HepG2 (cell line): ENCODE measurements around the gene SMIM30. TPM values are rescaled to one million over a fixed set of nuclear protein-coding genes. Genes with fewer than 3 reads are reported as not detected.

Experiments
- ATF6 ChIP-seq: sonication (generic); formaldehyde crosslinking; conservative IDR thresholded peaks from 2 replicates; pipeline ENCODE4 v1.4.0; 2020; ENCODE audit warnings: missing genetic modification reagents
- DRAP1 ChIP-seq: IDR thresholded peaks from 2 replicates; pipeline ENCODE4 v1.6.1; 2016; ENCODE audit warnings: missing genetic modification reagents, missing compliant biosample characterization
- E2F2 ChIP-seq: sonication (generic); formaldehyde crosslinking; IDR thresholded peaks from 2 replicates; pipeline ENCODE4 v1.4.0; 2020; ENCODE audit warnings: missing genetic modification reagents, borderline replicate concordance
- KDM3A ChIP-seq: IDR thresholded peaks from 2 replicates; pipeline ENCODE4 v1.6.1; 2018; ENCODE audit warnings: low read depth, missing compliant biosample characterization
- KDM6A ChIP-seq: IDR thresholded peaks from 2 replicates; pipeline ENCODE4 v1.6.1; 2016; ENCODE audit warnings: low read depth
- NFIC ChIP-seq: IDR thresholded peaks from 2 replicates; pipeline ENCODE4 v1.6.1; 2012; ENCODE audit warnings: mild to moderate bottlenecking, low read length, inconsistent platforms
- RFXANK ChIP-seq: IDR thresholded peaks from 2 replicates; pipeline ENCODE4 v1.6.1; 2016
- RNF219 ChIP-seq: sonication (generic); formaldehyde crosslinking; IDR thresholded peaks from 2 replicates; pipeline ENCODE4 v1.5.0; 2020; ENCODE audit warnings: mild to moderate bottlenecking, missing genetic modification reagents
- RXRB ChIP-seq: IDR thresholded peaks from 2 replicates; pipeline ENCODE4 v1.6.1; 2016; ENCODE audit warnings: borderline replicate concordance, missing genetic modification reagents, missing compliant biosample characterization
- SNAPC5 ChIP-seq: sonication (generic); formaldehyde crosslinking; IDR thresholded peaks from 2 replicates; pipeline ENCODE4 v1.8.1; 2023; ENCODE audit warnings: mild to moderate bottlenecking, missing genetic modification reagents, borderline replicate concordance
- TCF7 ChIP-seq: sonication (generic); IDR thresholded peaks from 2 replicates; pipeline ENCODE4 v1.6.1; 2016; ENCODE audit warnings: antibody characterized with exemption, low read depth
- TCF7L2 ChIP-seq: IDR thresholded peaks from 2 replicates; pipeline ENCODE4 v1.6.1; 2011; ENCODE audit warnings: mild to moderate bottlenecking, low read depth, low read length, moderate library complexity
- ZKSCAN1 ChIP-seq: fragments of 150-350 bp; IDR thresholded peaks from 2 replicates; pipeline ENCODE4 v1.6.1; 2014; ENCODE audit warnings: low read length
- ZNF232 ChIP-seq: sonication (generic); formaldehyde crosslinking; IDR thresholded peaks from 2 replicates; pipeline ENCODE4 v1.4.0; 2020; ENCODE audit warnings: missing genetic modification reagents, borderline replicate concordance
- ZNF251 ChIP-seq: sonication (generic); formaldehyde crosslinking; IDR thresholded peaks from 2 replicates; pipeline ENCODE4 v1.9.0; 2021; ENCODE audit warnings: mild to moderate bottlenecking, missing genetic modification reagents
- ZNF383 ChIP-seq: sonication (generic); formaldehyde crosslinking; IDR thresholded peaks from 2 replicates; pipeline ENCODE4 v1.4.0; 2020; ENCODE audit warnings: missing genetic modification reagents, mild to moderate bottlenecking, borderline replicate concordance
- ZNF562 ChIP-seq: sonication (generic); formaldehyde crosslinking; IDR thresholded peaks from 2 replicates; pipeline ENCODE4 v1.8.0; 2022; ENCODE audit warnings: missing genetic modification reagents, borderline replicate concordance
- ZNF607 ChIP-seq: sonication (generic); formaldehyde crosslinking; IDR thresholded peaks from 2 replicates; pipeline ENCODE4 v1.5.1; 2020; ENCODE audit warnings: missing genetic modification reagents, mild to moderate bottlenecking, borderline replicate concordance
- ZNF720 ChIP-seq: sonication (generic); formaldehyde crosslinking; IDR thresholded peaks from 2 replicates; pipeline ENCODE4 v1.4.0; 2020; ENCODE audit warnings: missing genetic modification reagents
- polyA plus RNA-seq, 8 experiments: library from polyadenylated mRNA; depleted of rRNA in 3 of 8; stranded (reverse) in 7 of 8; unstranded in 1 of 8; fragments of >200 nt; fragmentation: Illumina TruSeq in 4 of 8; extraction: Trizol in 4 of 8; gene quantifications; 2 replicates each; pipeline versions ENCODE4 v1.2.1 to v1.2.3, GENCODE V29; 2011 to 2016; ENCODE audit warnings: low read depth in 4 of 8, missing spikeins in 1 of 8, mixed read lengths in 1 of 8; ENCODE audit not compliant: insufficient read depth in 1 of 8
- total RNA-seq, 5 experiments: library from RNA; depleted of rRNA; stranded (reverse); fragments of >200 nt; fragmentation: Illumina TruSeq; extraction: Trizol; gene quantifications; 2 replicates each; pipeline ENCODE4 v1.2.3, GENCODE V29; 2016; ENCODE audit warnings: low read depth in 1 of 5
- TF ChIP-seq, protein P1 (sequence below), 2 experiments: IDR thresholded peaks; 2 replicates each; pipeline ENCODE4 v1.6.1; 2011 to 2012; ENCODE audit warnings: low read length in 2 of 2, borderline replicate concordance in 1 of 2, low read depth in 1 of 2, mild to moderate bottlenecking in 1 of 2, moderate library complexity in 1 of 2

SMIM30 gene
- total and polyA plus RNA-seq, 2 of the 13 experiments (the other 11 are each of a cell fraction or from before 2014, with no cell fraction given): 23.5 to 25.2 TPM

- TF ChIP-seq, protein P1, sequence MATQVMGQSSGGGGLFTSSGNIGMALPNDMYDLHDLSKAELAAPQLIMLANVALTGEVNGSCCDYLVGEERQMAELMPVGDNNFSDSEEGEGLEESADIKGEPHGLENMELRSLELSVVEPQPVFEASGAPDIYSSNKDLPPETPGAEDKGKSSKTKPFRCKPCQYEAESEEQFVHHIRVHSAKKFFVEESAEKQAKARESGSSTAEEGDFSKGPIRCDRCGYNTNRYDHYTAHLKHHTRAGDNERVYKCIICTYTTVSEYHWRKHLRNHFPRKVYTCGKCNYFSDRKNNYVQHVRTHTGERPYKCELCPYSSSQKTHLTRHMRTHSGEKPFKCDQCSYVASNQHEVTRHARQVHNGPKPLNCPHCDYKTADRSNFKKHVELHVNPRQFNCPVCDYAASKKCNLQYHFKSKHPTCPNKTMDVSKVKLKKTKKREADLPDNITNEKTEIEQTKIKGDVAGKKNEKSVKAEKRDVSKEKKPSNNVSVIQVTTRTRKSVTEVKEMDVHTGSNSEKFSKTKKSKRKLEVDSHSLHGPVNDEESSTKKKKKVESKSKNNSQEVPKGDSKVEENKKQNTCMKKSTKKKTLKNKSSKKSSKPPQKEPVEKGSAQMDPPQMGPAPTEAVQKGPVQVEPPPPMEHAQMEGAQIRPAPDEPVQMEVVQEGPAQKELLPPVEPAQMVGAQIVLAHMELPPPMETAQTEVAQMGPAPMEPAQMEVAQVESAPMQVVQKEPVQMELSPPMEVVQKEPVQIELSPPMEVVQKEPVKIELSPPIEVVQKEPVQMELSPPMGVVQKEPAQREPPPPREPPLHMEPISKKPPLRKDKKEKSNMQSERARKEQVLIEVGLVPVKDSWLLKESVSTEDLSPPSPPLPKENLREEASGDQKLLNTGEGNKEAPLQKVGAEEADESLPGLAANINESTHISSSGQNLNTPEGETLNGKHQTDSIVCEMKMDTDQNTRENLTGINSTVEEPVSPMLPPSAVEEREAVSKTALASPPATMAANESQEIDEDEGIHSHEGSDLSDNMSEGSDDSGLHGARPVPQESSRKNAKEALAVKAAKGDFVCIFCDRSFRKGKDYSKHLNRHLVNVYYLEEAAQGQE (IDR thresholded peaks at IDR 0.05; ENCODE audit: borderline replicate concordance in 1 of 2, low read depth in 1 of 2, low read length in 2 of 2): peak in 1 of 2 experiments; percentile 40; a peak in 1 of 4 replicates
- TF ChIP-seq E2F2 (CRISPR knock-in tag) (no peak), ZNF607 (CRISPR knock-in tag) (no peak; the same call in 1 of the 2 replicates), DRAP1 (CRISPR knock-in tag) (peak; percentile 97), RXRB (peak; percentile 50; the same call in 1 of the 2 replicates), RNF219 (CRISPR knock-in tag) (no peak), ZNF562 (CRISPR knock-in tag) (no peak), ZKSCAN1 (no peak), ZNF383 (CRISPR knock-in tag) (no peak), ZNF720 (no peak), TCF7 (no peak), KDM3A (CRISPR knock-in tag) (0 out of 2 replicates have a peak, but pooled peaks have one; percentile 36), NFIC (peak; percentile 51; the same call in 1 of the 2 replicates), ATF6 (CRISPR knock-in tag) (no peak), RFXANK (no peak), TCF7L2 (no peak), ZNF251 (CRISPR knock-in tag) (no peak), KDM6A (no peak), SNAPC5 (CRISPR knock-in tag) (no peak), ZNF232 (no peak)
These were observed at the start of gene SMIM30 (continued) for GRCh38 chr7:113118074-113118959.
